ENCODE results near the gene GJA3.
A peak's percentile ranks its signal among the peaks of the same experiment; 100 is the strongest.

Gene GJA3

DNA sequence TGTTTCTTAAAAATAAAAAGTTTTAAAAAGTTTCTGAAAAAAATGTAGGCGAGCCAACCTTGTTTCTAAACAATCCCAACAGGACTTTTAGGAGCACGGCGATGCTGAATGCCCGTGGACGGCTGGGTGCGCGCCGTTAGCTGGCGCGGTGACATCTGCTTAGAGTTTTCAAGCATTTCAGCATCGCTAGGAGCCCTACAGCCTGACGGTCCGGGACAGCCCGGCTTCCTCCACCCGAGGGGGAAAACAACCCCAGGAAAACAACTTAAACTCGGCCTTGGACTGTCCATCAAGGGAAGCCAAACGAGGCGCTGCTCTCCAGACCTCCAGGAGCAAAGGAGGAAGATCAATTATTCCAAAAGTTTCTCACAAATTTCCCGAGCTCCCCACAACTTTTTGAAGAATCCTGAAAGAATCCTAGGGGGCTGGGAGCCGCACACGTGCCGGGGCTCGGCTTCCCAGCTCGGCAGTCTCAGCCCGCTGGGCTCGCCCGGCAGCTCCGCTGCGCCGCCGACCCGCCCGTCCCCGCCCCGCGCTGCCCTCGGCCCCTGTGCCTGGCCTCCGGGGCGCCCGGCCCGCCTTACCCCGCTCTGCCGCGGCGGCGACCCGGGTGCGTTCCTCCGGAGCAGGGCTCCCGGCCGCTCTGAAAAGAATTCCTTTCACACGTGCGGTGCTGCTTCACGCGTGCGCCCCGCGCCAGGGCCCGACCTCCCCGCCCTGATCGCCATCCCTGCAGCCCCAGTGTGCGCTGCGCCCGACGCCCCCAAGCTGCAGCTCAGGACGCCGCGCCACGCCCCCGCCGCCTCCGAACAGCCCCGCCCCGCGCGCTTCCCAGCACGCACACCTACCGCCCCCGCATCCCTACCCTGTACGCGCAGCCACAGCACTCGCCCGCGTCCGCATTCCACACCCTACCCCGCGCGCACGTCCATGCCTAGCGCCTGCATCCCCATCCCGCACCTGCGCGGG, at the start of gene GJA3:
Gene GJA3, minus strand, starts transcription at position 747 of the 969 bp plus-strand sequence. CDS start 17,764 bp downstream, outside the sequence.
- DNase-seq (ENCODE audit: low read depth in 2 of 2) = peak; percentile 42 to 74

DNA sequence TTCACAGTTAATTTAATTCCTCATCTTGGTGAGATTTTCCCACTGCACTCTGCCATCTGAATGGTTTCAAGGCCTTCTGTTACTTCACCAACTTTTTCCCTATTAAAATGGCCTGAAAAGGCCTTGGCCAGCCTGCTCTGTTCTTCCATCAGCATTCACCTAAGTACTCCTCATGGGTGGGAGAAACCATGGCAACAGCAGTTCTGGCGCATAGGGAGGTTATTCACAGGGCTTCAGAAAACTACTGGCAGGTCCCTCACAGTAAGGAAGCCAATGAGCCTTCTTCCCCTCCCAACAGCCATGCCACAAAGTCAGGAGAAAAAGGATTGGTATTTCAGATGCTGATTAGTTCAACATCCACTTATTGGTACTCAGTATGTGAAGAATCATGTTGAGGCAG, 49.1 kb upstream of the GJA3 start:
- DNase-seq (ENCODE audit: low read depth in 2 of 2) = no peak

DNA sequence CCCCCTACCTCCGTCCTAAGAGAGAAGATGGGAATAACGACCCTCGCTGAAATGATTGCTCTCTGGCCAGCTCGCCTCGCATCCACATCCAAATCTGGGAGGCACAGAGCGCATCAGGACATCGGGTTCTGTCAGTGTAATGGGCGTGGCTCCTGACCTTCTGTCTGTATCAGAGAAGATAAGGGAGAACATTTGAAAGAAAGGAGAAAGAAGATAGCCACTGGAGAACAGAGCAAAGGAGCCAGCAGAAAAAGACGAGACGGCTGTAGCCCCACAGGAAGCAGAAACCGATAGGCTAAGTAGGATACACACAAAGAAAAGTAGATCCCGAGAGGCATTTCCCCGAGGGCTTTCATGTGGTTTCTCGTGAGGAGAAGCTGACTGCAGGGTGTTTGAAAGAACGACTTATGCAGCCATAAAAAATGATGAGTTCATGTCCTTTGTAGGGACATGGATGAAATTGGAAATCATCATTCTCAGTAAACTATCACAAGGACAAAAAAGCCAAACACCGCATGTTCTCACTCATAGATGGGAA, 45.9 kb upstream of the GJA3 start:
- no peak for DNase-seq (ENCODE audit: low read depth in 2 of 2)

DNA sequence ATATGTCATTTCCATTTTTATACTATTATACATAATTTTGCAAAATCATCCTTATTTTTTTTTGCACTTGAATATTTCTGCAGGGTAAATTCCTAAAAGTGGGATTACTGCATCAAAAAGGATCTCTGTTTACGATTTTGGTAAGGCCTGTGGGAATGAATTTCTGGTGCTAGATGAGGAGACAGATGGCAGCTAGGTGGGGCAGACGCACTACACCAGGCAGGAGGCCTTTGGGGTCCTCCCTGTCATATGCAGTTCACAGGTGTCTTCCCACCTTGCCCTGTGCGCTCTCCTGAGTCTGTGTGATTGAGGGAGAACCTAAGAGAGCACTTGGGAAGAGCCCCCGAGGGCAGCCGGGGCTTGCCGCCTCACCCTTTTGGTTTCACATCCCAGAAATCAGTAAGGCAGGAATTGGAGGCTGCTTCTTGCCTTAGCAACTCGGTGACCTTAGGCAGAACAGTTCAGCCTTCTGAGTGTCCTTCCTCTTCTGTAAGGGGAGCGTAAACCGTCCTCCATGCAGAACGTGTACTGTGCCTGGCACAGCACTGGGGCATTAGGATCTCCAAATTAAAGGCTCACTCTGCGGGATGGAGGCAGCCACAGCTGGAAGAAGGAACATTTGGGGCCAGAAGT, 45.3 kb upstream of the GJA3 start:
- no peak for DNase-seq (ENCODE audit: low read depth in 2 of 2)

DNA sequence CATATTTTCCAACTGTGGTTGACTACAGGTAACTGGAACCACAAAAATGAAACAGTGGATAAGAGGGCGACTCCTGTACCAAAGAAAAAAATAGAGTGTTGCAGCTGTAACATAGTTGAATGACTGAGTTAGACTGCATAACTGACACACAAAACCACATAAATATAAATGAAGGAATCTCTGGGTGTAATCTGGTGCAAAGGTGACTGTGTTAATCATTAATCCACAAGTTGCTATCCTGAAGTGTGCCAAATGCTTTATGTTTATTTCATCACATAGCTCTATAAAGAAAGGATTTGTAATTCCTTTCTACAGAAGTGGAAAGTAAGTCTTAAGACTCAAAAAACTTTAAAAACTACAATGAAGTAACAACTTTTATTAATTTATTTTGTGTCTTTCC, 37.9 kb upstream of the GJA3 start:
- no peak for DNase-seq (ENCODE audit: low read depth in 2 of 2)

DNA sequence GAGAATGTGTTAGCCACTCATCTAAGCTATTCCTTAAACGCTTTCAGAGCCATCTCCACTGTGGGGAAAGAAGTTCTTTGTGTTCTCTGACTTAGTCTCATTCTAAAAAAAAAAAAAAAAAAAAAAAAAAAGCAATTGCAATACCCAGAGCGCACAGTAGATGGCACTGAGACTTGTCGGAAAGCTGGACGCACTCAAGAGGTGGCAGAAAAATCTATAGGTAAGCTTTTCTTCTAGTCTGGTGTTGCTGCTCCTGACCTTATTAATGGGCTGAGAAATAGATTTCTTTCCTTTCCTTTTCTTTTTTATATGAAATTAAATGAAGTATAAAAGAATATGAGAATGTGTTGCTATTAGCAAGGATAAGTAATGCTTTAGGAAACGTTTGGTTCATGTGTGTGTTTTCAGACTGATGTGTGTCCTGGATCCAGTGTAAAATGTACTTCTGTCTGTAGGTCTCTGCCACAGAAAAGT, 36.5 kb upstream of the GJA3 start:
- DNase-seq (ENCODE audit: low read depth in 2 of 2) = no peak

DNA sequence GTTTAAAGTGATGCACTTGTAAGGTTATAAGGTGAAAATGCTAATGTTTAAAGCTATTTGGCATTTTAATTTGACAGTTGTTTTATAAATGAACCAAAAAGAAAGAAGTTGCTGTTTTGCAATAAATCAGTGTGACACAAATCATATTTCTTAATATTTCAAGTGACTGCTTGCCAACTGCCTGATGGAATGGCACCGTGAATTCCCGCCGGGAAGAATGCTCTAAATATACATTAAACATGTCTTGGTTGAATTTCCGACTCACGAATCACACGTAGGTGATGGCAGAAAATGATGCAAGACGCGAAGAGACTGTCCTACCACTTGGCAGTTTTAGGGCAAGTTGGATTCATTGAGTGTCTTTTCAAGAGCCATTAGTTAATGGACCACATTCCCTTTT, 34.9 kb upstream of the GJA3 start:
- no peak for DNase-seq (ENCODE audit: low read depth in 2 of 2)

DNA sequence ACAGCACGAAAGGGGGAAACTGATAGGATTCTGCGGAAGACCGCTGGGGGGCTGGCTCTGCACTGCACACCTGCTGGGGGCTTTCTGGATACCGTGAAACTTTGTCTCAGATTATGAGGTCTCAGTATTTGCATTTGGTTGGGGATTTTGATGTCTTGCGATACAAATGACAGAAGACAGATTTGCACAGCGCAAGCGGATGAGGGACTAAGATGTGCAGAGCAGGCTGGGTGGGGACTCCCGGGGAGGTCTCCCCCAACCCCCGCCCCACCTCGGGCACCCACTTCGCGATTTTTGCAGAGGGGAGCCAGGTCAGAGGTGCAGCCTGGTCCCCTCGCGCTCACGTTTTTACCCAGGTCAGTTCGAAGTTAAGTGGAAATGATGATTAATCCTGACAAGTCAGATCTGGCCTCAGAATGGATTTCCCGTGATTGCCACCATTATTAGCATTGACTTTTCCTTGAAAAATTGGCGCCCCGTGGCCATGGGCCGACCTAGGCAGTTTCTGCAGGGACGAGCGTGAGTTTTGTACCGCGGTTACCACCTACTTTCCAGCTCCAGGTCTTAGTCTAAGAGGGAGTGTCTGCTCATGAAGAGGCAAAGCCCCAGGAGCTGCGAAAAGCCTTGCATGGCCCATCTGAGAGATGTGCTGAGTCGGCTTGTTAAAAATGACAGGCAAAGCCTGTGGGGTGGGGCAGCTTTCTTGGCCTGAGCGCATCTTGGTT, 33.2 kb upstream of the GJA3 start:
- DNase-seq (ENCODE audit: low read depth in 2 of 2) = no peak

DNA sequence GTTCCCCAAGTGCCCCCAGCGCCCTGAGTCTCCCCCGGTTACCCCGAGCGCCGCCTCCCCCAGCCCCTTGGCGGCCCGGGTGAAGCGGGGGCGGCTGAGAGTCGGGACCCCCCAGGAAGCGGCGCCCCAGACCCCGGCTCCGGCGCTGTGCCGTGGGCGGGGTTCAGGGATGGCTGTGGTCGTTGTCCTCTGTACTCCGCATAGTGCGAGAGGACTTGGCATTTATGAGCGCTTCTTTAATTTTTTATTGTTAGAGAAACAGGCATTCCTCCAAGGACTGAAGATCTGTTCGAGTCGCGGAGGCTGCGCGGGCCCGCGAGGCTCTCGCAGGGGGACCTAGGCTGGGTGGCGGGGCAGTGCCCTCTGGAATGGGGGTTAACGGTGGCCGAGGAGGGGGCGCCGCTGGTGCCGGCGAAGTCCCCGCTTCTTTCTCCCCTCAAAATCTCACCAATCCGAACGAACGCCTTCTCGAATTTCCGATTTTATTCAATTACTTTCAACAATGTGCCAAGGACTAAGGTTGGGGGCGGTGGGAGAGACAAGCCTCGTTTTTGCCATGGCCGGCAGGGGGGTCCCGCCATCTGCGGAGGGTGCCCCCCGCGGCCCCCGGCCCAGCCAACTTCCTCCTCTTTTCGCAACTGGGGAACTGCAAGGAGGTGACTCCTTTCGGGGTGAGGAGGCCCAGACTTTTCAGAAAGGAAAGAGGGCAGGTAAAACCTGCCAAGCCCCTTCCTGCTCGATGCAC, 32.5 kb upstream of the GJA3 start:
- no peak for DNase-seq (ENCODE audit: low read depth in 2 of 2)

DNA sequence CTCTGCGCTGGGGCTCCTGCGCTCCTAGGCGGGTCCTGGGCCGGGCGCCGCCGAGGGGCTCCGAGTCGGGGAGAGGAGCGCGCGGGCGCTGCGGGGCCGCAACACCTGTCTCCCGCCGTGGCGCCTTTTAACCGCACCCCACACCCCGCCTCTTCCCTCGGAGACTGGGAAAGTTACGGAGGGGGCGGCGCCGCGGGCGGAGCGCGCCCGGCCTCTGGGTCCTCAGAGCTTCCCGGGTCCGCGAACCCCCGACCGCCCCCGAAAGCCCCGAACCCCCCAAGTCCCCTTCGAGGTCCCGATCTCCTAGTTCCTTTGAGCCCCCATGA, 31.9 kb upstream of the GJA3 start, which contains the start of gene GJB2:
Gene GJB2, minus strand, starts transcription at position 103 of the 326 bp plus-strand sequence. CDS start 3,357 bp downstream, outside the sequence.
- no peak for DNase-seq (ENCODE audit: low read depth in 2 of 2)

DNA sequence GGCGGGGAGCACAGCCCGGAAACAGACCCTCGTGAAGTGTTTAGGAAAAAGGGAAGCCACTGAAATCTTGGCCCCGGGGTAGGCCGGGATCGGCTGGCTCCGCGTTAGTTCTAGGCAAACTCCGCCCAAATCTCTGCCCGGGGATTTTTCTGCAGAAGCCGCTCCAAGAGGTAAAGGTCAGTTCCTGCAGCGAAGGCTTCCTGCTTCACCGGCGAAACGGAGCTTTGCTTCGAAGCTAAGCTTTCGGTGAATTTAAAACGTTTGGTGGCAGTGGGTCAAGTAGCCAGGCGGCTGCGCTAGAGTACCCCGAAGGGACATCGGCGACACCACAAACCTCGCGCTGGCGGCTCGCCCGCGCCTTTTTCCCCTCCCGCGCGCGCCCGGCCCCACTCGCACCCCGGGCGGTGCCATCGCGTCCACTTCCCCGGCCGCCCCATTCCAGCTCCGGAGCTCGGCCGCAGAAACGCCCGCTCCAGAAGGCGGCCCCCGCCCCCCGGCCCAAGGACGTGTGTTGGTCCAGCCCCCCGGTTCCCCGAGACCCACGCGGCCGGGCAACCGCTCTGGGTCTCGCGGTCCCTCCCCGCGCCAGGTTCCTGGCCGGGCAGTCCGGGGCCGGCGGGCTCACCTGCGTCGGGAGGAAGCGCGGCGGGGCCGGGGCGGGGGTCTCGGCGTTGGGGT, 31.4 kb upstream of the GJA3 start:
- no peak for DNase-seq (ENCODE audit: low read depth in 2 of 2)

DNA sequence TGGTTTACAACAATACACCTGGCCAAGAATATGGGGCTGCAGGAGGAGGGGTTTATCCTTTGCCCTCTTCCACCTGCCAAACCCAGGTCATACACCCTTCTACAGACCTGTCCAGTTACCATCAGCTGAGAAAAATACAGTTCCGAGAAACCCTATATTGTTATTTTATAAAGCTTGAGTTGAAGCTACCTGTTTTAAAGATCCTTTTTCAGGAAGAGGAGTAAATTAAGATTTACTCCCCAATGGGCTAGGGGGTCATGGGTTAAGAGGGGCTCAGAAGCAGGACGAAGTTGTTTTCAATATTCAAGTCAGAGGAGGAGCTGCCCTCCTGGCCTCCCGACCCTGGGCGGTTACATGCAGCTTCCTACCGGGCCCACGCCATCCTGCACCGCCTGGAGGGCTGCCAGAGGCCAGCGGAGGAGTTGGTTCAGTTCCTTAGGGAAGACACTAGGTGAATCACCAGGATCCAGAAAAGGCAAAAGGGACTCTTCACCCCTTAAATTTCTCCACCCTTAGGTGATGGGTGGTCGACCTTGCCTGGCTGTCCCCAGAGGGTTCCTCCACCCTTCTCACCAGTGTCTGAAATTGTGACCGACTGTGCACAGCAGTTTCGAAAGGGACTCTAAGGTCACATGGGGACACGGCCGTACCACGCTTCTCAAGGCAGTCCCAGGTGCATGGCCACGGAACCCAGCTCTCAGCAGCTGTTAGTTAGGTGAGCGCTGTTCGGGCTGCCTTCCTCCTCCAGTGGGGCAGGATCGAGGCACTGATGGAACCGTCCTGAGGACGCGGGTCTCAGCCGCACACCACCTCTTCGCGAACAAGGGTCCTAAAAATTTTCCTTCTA, 30.7 kb upstream of the GJA3 start:
- no peak for DNase-seq (ENCODE audit: low read depth in 2 of 2)

DNA sequence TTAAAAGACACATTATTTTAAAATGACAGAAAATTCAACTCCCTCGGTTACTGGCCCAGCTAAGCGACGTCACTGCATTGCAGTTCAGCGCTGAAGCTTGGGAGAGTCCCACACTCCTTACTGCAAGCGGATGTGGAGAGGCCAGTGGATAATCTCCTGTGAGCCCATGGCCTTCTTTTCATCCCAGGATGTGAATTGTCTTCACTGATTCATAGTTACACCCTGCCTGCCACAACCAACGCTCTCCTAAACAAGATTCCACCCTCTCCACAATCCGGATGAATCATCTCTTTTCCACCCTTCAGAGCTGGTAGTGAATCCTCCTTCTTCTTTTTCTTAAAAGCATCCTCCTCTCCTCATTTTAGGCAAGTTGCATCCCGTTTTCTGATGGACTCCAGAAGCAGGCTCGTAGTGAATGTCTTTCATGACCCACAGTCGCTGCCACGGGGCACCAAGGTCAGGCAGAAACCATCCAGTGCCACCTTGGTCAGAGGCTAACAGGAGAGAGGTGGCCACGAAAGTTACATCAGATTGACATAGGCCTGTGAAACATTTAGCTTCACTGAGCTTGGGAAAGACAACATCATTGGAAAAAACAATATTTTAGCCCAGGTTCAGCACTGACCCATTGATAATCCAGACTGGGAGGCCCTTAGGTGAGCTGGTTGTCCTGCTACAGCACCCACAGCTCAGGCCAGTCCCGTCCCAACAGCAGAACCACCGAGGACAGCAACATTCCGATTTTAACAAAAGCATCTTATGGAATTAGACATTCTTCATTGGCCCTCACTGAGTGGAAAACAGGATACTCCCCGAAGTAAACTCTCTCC, 29.8 kb upstream of the GJA3 start:
- no peak for DNase-seq (ENCODE audit: low read depth in 2 of 2)

DNA sequence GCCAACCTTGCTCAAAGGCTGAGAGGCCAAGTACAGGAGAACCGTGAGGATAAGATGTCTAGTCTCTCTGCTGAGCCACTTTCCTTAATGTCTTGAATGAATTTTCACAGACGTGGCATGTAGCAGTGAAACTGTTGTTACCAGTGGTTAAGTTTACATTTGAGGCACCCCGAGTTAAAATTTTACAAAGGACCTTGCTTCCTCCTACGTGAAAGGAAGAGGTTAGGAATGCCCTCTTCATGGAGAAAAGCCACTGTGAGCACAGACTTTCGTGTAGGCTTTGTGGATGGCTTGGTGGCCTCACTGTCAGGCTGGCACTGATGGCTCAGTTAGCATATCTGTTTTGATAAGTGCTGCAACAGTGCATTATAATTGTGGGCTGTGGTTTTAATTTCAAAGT, 29.2 kb upstream of the GJA3 start:
- DNase-seq (ENCODE audit: low read depth in 2 of 2) = no peak

DNA sequence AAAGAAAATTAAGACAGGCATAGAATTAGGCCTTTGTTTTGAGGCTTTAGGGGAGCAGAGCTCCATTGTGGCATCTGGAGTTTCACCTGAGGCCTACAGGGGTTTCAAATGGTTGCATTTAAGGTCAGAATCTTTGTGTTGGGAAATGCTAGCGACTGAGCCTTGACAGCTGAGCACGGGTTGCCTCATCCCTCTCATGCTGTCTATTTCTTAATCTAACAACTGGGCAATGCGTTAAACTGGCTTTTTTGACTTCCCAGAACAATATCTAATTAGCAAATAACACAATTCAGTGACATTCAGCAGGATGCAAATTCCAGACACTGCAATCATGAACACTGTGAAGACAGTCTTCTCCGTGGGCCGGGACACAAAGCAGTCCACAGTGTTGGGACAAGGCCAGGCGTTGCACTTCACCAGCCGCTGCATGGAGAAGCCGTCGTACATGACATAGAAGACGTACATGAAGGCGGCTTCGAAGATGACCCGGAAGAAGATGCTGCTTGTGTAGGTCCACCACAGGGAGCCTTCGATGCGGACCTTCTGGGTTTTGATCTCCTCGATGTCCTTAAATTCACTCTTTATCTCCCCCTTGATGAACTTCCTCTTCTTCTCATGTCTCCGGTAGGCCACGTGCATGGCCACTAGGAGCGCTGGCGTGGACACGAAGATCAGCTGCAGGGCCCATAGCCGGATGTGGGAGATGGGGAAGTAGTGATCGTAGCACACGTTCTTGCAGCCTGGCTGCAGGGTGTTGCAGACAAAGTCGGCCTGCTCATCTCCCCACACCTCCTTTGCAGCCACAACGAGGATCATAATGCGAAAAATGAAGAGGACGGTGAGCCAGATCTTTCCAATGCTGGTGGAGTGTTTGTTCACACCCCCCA, 28.1 kb upstream of the GJA3 start:
- no peak for DNase-seq (ENCODE audit: low read depth in 2 of 2)

DNA sequence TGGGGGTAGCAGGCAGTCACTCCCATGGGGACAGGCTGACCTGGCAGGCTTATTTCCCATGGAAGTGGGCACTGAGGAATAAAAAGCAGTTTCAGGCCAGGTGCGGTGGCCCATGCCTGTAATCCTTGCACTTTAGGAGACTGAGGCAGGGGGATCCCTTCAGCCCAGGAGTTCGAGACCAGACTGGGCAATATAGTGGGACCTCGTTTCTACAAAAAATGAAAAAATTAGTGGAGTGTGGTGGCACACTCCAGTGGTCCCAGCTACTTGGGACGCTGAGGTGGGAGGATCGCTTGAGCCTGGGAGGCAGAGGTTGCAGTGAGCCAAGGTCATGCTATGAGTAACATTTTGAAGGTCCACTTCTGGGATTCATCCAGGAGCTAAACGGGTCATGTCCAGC, 25.9 kb upstream of the GJA3 start:
- no peak for DNase-seq (ENCODE audit: low read depth in 2 of 2)

DNA sequence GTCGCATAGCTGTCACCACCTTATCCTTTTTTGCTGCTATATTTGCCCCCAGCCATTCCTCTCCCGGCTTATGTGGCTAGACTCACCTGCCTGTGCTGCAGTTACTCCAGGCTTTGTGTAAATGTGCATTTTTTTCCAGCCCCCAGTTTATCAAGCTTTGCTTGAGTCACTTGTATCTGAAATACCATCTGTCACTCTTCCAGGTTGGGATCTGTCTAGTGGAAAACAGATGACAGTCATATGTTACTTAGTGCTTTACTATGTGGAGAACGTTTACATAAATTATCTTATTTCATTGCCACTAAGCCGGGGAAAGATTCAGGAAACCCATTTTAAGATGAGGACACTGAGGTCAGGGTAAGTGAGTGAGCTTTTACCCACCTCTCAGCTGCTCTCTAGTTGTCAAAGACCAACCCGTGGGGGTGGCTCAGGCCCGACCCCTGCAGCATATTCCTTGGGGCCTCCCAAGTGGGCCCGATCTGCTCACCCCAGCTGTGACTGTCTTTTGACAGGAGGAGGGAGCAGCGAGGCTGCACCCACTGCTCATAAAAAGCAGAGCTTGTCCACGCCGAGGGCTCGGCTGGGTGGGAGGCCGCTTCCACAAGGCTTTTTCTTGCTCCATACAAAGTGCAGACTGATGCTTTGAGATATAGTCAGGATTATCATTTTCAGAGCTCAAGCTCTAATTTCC, 24.7 kb upstream of the GJA3 start:
- no peak for DNase-seq (ENCODE audit: low read depth in 2 of 2)
